ENCODE results near the gene MFSD6L.
A peak's percentile ranks its signal among the peaks of the same experiment; 100 is the strongest.
"Not testable (repeated sequence)": the region's sequence is repeated elsewhere in the genome, so short reads cannot be mapped to it uniquely, and the experiment has no call there.

Gene MFSD6L

DNA sequence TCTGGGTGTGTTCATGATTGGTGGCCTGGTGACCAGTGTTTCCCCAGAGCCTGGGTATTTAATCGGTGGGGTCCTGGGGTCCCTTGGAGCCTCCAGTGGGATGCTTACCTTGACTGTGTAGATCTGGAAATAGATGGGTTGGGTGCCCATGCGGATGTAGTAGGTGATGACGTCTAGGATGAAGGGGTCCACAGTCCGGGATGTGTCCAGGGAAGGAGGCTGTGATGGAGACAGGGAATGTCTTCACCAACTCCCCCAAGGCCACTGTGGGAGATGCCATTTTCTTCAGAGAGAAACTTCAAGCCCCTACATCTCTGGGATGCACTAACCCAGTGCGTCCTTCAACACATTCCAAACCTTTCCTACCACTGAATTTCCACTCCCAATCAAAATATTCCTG, 24.1 kb upstream of the MFSD6L start:
- no peak for DNase-seq

DNA sequence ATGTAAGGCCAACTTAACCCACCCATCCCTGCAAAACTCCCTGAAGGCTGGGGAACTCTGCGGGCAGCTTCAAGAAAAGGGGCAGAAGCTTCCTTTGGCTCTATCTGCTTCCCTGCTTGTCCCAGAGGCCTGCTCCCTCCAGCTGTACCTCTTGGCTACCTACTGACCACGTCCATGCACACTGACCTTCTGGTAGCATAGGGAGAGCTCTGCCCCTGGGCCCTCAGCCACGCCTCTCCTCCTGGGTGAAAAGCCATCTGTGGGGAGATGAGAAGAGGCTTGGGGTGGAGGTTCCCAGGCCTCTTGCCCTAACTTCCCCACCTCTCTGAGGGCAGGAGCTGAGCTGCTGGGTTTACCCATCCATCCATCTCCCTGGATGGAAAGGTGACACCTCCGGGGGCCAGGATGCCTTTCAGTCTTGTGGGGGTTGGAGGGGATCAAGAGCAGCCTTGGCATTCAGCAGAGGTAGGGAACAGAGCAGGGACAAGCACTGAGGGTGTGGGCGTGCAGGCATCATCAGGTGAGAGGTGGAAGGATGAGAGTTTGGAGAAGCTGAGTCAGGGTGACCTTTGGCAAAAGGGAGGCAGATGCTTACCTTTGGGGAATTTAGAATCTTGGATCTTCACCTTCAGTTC, 23.4 kb upstream of the MFSD6L start:
- no peak for DNase-seq

DNA sequence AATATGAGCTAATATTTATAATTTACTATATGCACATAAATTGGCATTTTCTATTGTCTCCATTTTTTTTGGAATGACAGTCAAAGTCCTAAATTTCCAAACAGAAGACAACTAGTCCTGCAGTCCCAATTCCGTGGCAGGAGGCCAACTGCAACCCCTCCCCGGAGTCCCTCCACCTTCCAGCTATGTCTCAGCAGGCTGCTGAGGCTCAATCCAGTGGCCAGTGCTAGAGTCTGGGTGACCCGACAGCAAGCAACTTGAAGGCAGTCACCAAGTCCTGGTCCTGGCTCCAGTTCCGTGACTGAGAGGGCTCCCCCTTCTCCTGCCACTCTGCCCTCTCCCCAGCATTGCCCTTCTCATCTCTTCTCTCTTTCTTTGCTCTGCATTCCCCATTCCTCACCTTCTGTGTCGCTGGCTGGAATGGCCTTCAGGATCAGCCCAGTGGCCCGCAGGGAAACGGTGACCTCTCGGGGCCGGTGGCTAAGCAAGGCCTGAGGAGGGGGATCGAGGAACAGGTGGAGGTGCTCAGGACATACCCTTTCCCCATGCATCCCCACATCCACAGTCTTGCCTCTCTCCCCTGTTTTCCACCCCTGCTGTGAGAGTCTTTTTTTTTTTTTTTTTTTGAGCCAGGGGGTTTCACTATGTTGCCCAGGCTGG, 22.4 kb upstream of the MFSD6L start:
- no peak for DNase-seq

GRCh38 chr17:8820311-8821010, 21.3 kb upstream of the MFSD6L start:
- peak; percentile 2 for DNase-seq

DNA sequence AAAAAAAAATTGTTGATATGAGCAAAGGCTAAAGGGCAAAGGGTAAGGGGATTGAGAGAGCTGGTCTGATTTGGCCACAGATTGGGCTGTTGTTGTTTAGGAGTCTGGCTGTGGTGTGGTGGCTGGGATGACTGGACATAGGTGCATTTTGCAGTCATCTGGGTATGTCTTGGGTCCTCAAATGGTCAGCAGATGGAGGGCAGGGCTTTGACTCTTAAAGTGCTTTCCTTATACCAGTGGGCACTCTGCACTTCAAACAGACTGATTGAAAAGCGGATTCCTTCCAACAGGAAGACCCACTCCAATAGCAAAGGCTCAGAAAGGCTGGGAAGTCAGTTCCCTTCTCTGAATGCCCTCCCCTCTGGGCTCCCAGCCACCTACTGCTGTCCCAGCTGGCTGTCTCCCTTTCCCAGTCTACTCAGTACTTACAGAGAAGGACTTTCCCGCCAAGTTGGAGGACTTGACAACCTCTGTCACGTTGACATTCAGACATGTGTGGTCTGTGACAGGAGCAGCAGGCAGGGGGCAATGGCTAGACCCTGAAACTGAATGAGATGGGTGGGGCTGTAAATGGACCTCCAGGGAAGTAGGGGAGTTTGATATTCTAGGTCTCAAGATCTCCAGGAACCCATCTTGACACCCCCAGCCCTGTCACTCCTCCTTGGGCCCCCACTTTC, 19.6 kb upstream of the MFSD6L start:
- no peak for DNase-seq

GRCh38 chr17:8818047-8818446, 18.9 kb upstream of the MFSD6L start:
- no peak for DNase-seq

DNA sequence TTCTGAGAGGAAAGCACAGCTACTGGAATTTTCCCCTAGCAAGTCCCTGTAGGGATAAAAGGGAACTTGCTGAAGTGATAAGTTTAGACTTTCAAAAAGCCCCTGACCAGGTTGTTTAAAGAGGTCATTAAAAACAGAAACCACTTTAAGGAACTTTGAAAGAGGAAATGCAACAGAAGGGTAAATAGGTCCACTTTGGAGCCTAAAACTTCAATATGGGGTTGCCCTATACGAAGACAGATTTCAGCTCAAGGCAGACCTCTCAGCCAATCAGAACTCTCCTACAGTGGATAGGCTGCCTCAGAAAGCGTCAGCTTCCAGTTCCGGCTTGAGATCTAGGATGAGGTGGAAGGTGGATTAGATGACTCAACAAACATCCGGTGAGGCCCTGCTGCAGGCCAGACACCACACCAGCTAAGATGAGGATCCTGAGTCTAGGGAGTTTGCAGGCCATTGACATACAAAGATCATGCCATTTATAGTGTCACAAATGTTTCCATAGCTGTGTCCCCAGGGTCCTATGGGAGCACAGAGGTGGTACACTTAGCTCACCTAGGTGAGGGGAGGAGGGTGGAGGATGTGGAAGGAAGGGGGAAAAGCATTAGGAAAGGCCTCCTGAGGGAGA, 7.9 kb upstream of the MFSD6L start:
- DNase-seq: no peak

DNA sequence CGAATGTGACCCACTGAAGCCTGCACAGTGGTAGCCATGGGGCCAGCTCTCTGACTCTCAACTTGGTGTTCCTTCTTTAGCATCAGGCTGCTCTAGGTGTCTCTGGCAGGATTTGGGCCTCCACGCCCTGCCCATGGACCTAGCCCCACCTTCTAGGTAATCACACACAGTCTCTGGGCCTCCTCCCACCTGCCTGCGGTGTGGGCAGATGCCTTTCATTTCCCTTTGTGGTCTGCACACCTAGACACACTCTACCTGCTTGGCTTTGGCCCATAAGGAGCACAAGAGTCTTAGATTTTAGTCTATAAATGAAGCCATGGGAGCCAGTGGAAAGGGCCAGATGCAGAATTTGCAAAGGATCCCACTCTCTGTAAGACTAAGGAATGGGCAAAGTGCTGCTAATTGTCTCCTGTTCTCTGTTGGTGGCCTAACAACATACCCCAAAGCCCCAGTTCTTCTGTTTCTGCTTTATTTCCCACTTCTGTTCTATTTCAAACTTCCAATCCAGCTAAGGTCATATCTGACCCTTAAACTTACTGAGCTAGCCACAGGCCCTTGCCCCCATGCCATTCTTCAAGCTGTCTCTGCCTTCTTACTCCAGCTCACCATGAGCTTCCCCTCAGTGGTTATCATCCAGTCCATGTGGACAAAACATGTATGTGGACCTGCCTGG, 7.2 kb upstream of the MFSD6L start:
- DNase-seq: no peak

DNA sequence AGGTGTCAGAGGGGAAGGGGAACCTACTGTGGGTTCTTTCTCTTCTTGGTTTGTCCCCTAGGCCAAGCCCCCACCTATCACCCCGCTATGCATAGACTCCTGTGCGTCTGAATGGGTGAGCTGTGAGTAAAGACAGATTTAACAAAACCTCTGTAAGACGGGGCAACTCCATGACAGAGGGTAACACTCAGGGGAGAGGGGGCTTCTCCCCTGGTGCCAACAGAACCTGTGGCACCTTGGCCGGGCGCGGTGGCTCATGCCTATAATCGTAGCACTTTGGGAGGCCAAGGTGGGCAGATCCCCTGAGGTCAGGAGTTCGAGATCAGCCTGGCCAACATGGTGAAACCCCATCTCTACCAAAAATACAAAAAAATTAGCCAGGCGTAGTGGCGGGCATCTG, 6.2 kb upstream of the MFSD6L start:
- DNase-seq: not testable (repeated sequence)

DNA sequence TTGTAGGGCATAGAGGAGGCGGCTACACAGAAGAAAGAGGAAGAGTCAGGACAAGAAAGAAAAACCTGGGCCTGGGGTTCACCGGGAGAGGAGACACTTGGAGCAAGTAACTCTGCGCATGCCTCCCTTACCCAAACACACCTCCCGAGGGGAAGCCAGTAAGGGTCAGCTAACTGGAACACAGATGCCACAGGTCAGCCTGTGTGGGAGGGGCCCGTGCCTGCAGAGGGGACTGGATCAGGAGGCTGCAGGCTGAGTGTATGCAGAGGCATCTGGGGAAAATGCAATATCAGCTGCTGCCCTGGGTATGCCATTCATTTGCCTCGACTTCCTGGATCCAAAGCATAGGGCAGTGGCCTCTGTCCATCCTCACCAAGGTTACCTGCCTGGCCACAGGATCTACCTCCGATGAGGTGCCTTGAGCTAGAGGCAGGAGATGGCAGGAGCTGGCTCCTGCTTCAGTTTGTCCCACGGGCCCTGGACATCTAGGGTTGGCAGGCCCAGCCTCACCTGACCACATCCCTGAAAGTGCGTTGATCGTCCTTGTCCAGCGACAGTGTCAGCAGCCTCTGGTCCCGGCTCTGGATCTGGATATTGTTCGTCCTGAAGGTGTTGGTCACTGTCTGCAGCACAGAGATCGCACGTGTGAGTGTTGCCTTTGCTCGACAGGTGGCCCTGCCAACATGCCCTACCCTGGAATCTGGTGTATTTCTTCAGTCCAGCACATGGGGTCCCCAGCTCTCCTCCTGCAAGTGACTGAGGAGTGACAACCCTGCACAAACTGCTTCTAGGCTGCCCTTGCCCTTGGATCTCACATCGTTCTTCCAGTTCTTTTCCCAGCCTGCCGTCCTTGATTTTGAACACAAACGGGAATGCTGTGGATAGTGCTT, 4.6 kb upstream of the MFSD6L start:
- DNase-seq: no peak

- DNase-seq: no peak
Observed at GRCh38 chr17:8801135-8801840, 2.1 kb upstream of the MFSD6L start.

GRCh38 chr17:8800656-8801055, 1.5 kb upstream of the MFSD6L start:
- no peak for DNase-seq

DNA sequence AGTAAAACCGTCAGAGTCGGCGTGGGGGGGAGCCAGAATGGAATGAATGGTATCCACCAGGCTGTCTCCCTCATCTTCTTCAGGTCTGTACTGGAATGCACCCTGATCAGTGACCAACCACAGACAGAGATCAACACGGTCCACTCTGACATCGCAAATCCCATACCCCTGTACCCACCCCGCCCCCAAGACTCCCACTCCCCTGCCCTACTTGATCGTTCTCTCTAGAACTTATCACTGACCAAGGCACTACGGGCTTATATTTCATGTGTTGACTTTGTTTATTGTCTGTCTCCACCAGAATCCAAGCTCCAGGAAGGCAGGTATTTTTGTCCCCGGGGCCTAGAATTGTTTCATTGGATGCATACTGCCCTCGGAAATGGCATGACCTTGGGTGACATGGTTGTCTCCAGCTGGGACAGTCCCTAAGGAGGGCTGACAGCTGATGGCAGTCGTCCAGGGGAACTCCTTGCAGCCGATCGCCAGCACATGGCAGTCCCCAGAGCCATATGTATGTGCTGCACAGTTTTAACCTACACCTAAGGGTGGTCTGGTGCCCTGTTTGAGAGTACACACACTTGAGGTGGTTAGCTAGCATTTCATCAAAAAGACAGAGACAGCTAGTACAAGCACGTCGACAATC, 526 bp upstream of the MFSD6L start:
- no peak for DNase-seq

DNA sequence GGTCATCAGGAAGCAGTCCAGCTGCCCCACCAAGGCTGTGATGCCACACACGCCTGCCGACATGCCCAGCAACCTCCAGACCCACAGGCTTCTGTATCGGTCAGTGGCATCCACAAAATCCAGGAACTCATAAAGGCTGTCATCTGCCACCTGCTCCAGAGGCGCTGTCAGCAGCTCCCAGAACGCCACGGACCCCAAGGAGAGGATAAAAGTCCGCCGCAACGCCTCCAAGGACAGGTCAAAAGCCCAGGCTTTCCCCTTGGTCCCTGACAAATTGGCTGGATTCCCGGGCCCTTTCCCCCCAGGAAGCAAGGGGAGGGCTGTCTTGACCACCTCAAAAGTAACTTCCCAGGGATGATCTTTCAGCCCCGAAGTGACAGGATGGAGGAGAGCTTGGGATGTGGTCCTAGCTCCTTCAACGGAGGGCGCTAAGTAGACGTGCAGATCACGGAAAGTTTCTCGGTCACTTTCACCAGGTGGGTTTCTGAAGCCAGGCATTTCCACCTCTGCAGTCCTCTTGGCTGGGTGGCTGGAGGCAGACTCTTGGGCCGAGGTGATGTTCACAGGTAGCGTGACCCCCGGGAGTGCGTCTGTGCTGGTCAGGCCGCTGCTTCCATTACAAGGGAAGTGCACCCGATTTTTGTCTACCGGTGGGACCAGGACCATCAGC, 854 bp downstream of the MFSD6L start:
- no peak for DNase-seq

GRCh38 chr17:8797621-8798175, 1.5 kb downstream of the MFSD6L start:
- DNase-seq: no peak

DNA sequence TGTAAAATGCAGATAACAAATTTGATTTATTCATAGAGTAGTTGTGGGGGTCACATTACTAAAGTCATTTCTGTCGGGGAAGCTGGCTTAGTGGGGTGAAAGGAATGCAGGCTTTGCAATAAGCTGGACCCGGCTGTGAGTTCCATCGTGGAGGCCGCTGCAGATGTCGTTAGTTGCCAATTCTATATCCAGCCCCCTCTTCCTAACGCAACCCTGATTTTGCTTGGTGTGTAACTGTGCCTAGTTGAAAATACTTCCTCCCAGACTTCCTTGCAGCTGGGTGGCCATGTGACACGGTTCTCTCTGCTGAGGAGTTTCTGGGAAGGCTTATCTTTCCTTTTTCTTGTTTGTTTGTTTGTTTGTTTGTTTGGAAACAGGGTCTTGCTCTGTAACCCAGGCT, 4.5 kb downstream of the MFSD6L start:
- no peak for DNase-seq

DNA sequence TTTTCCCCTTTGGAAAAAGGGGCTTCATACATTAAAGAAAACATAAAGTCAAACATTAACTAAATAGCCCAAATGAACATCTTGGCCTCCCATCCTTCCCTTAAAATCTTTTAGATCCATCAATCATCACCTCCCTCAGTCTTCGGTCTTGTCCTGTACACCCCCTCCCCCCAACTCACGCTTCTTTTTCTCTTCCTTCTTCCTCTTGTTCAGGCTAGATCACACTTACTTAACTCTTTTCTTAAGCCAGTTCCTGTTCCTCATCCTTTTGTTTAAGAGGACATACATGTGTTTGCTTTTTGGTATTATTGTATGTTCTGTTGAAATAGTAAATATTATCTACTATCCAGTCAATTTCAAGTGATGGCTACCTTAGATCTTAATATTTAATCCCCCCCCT, 5.5 kb downstream of the MFSD6L start:
- no peak for DNase-seq

DNA sequence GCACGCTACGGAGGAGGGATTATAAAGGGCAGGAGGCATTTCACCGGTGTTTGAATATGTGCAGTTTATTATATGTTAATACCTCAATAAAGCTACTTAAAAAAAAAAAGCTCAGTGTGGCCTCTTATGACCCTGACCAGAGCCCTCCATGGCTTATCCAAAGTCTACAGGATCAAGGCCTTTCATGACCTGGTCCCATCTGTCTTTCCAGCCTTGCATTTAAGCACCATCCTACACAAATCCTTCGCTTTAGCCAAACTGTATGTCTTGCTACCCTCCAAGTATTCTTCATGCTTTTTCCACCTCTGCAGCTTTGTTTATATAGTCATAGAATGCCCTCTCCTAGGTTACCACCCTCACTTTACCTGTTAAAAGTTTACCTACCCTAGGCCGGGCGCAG, 6.5 kb downstream of the MFSD6L start:
- DNase-seq: no peak

DNA sequence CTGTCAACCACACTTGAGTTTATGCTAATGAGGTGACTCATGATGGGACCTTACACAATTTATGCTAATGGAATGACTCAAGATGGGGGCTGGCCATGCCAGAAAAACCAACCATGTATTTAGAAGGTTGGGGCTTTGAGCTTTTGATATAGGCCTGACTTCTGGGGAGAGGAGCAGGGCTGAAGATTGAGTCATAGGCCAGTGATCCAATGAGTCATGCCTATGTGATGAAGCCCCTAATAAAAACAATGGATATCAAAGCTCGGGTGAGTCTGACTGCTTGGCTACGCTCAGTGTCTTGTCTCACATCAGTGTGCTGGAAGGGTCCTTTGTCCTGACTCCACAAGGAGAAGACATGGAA, 7.3 kb downstream of the MFSD6L start:
- no peak for DNase-seq
